ENCODE results near the gene HOTAIR. TPM values are rescaled to one million over a fixed set of nuclear protein-coding genes. Genes with fewer than 3 reads are reported as not detected.

Gene HOTAIR
- total RNA-seq, 1 experiment from 2014 or later = not detected

GRCh38 chr12:53932915-53933314, 41.8 kb downstream of the HOTAIR start:
- Histone ChIP-seq H3K9me3 (ENCODE audit: control insufficient read depth, low read depth, low read length) (no peaks in the 10 kb centered on the region), H4K91ac (ENCODE audit: insufficient read length, low read depth, low read length) (no peak overlapping the region), H3K56ac (ENCODE audit: insufficient read length, low read depth, low read length) (no peak overlapping the region), H3K4me1 (ENCODE audit: insufficient read depth, low read length) (no peaks in the 10 kb centered on the region), H2BK12ac (ENCODE audit: insufficient read length, low read depth, low read length) (no peak overlapping the region), H3K4me2 (ENCODE audit: insufficient read depth, insufficient read length, low read length) (no peak overlapping the region), H3K27ac (ENCODE audit: insufficient read length, low read depth, low read length) (no peak overlapping the region), H3K23ac (ENCODE audit: insufficient read length, low read depth, low read length) (no peak overlapping the region), H3K79me2 (ENCODE audit: insufficient read depth, low read length) (no peaks in the 10 kb centered on the region), H4K20me1 (ENCODE audit: control insufficient read depth, insufficient read depth, insufficient read length) (no peaks in the 10 kb centered on the region), H2AK5ac (ENCODE audit: insufficient read length, low read length) (no peak overlapping the region), H2BK20ac (ENCODE audit: low read depth, low read length, poor library complexity, severe bottlenecking) (no peak overlapping the region), H3K27me3 (ENCODE audit: insufficient read depth, low read length) (peaks cover 98% of the 10 kb centered on the region), H2BK15ac (ENCODE audit: low read depth, low read length) (no peak overlapping the region), H3K18ac (ENCODE audit: insufficient read length, low read depth, low read length) (no peak overlapping the region), H2BK5ac (ENCODE audit: insufficient read length, low read length) (no peak overlapping the region), H2BK120ac (ENCODE audit: low read depth, low read length, poor library complexity, severe bottlenecking) (no peak overlapping the region), H4K8ac (replicated peaks; ENCODE audit: insufficient read length, low read depth, low read length) (no peak overlapping the region), H3K79me1 (ENCODE audit: insufficient read depth, low read depth, low read length, poor library complexity, severe bottlenecking) (no peaks in the 10 kb centered on the region), H3T11ph (ENCODE audit: low read length) (no peak overlapping the region), H2AFZ (ENCODE audit: low read length) (no peak overlapping the region), H4K5ac (ENCODE audit: insufficient read length, low read depth, low read length) (no peak overlapping the region), H3K4ac (ENCODE audit: low read depth, low read length) (no peak overlapping the region), H3K23me2 (ENCODE audit: insufficient read length, low read depth, low read length, poor library complexity, severe bottlenecking) (no peaks in the 10 kb centered on the region), H3K14ac (ENCODE audit: insufficient read depth, low read length) (no peak overlapping the region), H3K9ac (ENCODE audit: extremely low read depth, insufficient read length, low read length) (no peak overlapping the region)
- TF ChIP-seq CTCF (conservative IDR thresholded peaks at IDR 0.05) = no peak
- Mint-ChIP-seq H3K27ac (no peak overlapping the region), H3K4me3 (no peak overlapping the region), H3K9me3 (peaks cover 7 to 11% of the 10 kb centered on the region in 2 experiments), H3K4me1 (peaks cover 0 to 14% of the 10 kb centered on the region in 2 experiments; a peak in 1 of 4 replicates), H3K36me3 (ENCODE audit: insufficient read depth in 1 of 3, low read depth in 3 of 3) (no peaks in the 10 kb centered on the region), H3K27me3 (ENCODE audit: low read depth) (peaks cover 100% of the 10 kb centered on the region)
- no peak for DNase-seq
- WGBS (ENCODE audit: extremely low coverage, insufficient read length, low lambda C conversion rate) = no CpG with 5 or more reads among the region's 4 CpGs
